HepG2 (cell line): ENCODE results near the gene PTPRD. TPM values are rescaled to one million over a fixed set of nuclear protein-coding genes. Genes with fewer than 3 reads are reported as not detected.

Experiments
- ARNT2 ChIP-seq: sonication (generic); formaldehyde crosslinking; IDR thresholded peaks from 2 replicates; pipeline ENCODE4 v1.8.0; 2022; ENCODE audit warnings: mild to moderate bottlenecking, low read depth, missing genetic modification reagents, moderate library complexity
- JDP2 ChIP-seq: sonication (generic); formaldehyde crosslinking; IDR thresholded peaks from 2 replicates; pipeline ENCODE4 v1.8.1; 2022; ENCODE audit warnings: missing genetic modification reagents, borderline replicate concordance
- RCOR2 ChIP-seq: IDR thresholded peaks from 2 replicates; pipeline ENCODE4 v1.6.1; 2016; ENCODE audit warnings: missing biosample characterization, missing genetic modification reagents
- ZNF12 ChIP-seq: sonication (generic); formaldehyde crosslinking; IDR thresholded peaks from 2 replicates; pipeline ENCODE4 v1.5.0; 2020; ENCODE audit warnings: missing genetic modification reagents
- ZNF160 ChIP-seq: sonication (generic); formaldehyde crosslinking; IDR thresholded peaks from 2 replicates; pipeline ENCODE4 v1.8.0; 2022; ENCODE audit warnings: mild to moderate bottlenecking, inconsistent platforms, missing genetic modification reagents
- ZNF234 ChIP-seq: sonication (generic); formaldehyde crosslinking; conservative IDR thresholded peaks from 2 replicates; pipeline ENCODE4 v1.5.1; 2020; ENCODE audit warnings: mild to moderate bottlenecking, missing genetic modification reagents
- ZNF343 ChIP-seq: sonication (generic); formaldehyde crosslinking; IDR thresholded peaks from 2 replicates; pipeline ENCODE4 v1.4.0; 2020; ENCODE audit warnings: mild to moderate bottlenecking, missing genetic modification reagents
- ZNF44 ChIP-seq: sonication (generic); formaldehyde crosslinking; IDR thresholded peaks from 2 replicates; pipeline ENCODE4 v1.5.1; 2020; ENCODE audit warnings: mild to moderate bottlenecking, missing genetic modification reagents
- ZNF878 ChIP-seq: sonication (generic); formaldehyde crosslinking; IDR thresholded peaks from 2 replicates; pipeline ENCODE4 v1.8.1; 2023; ENCODE audit warnings: mild to moderate bottlenecking, missing genetic modification reagents, moderate library complexity
- polyA plus RNA-seq, 8 experiments: library from polyadenylated mRNA; depleted of rRNA in 3 of 8; stranded (reverse) in 7 of 8; unstranded in 1 of 8; fragments of >200 nt; fragmentation: Illumina TruSeq in 4 of 8; extraction: Trizol in 4 of 8; gene quantifications; 2 replicates each; pipeline versions ENCODE4 v1.2.1 to v1.2.3, GENCODE V29; 2011 to 2016; ENCODE audit warnings: low read depth in 4 of 8, missing spikeins in 1 of 8, mixed read lengths in 1 of 8; ENCODE audit not compliant: insufficient read depth in 1 of 8
- total RNA-seq, 5 experiments: library from RNA; depleted of rRNA; stranded (reverse); fragments of >200 nt; fragmentation: Illumina TruSeq; extraction: Trizol; gene quantifications; 2 replicates each; pipeline ENCODE4 v1.2.3, GENCODE V29; 2016; ENCODE audit warnings: low read depth in 1 of 5
- TF ChIP-seq, protein P1 (sequence below): sonication (generic); formaldehyde crosslinking; IDR thresholded peaks from 2 replicates; pipeline ENCODE4 v1.4.0; 2020; ENCODE audit warnings: missing genetic modification reagents
- TF ChIP-seq, protein P2 (sequence below): sonication (generic); formaldehyde crosslinking; conservative IDR thresholded peaks from 2 replicates; pipeline ENCODE4 v1.4.0; 2020; ENCODE audit warnings: mild to moderate bottlenecking, missing genetic modification reagents, moderate library complexity
- TF ChIP-seq, protein P3 (sequence below): sonication (generic); formaldehyde crosslinking; IDR thresholded peaks from 2 replicates; pipeline ENCODE4 v1.8.0; 2022; ENCODE audit warnings: missing genetic modification reagents, mild to moderate bottlenecking, borderline replicate concordance

Gene PTPRD
- total and polyA plus RNA-seq, 2 of the 13 experiments (the other 11 are each of a cell fraction or from before 2014, with no cell fraction given): 0.05 TPM; not detected in 1

- TF ChIP-seq, protein P1, sequence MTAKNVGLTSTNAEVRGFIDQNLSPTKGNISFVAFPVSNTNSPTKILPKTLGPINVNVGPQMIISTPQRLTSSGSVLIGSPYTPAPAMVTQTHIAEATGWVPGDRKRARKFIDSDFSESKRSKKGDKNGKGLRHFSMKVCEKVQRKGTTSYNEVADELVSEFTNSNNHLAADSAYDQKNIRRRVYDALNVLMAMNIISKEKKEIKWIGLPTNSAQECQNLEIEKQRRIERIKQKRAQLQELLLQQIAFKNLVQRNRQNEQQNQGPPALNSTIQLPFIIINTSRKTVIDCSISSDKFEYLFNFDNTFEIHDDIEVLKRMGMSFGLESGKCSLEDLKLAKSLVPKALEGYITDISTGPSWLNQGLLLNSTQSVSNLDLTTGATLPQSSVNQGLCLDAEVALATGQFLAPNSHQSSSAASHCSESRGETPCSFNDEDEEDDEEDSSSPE (CRISPR knock-in tag): no peak
- TF ChIP-seq, protein P2, sequence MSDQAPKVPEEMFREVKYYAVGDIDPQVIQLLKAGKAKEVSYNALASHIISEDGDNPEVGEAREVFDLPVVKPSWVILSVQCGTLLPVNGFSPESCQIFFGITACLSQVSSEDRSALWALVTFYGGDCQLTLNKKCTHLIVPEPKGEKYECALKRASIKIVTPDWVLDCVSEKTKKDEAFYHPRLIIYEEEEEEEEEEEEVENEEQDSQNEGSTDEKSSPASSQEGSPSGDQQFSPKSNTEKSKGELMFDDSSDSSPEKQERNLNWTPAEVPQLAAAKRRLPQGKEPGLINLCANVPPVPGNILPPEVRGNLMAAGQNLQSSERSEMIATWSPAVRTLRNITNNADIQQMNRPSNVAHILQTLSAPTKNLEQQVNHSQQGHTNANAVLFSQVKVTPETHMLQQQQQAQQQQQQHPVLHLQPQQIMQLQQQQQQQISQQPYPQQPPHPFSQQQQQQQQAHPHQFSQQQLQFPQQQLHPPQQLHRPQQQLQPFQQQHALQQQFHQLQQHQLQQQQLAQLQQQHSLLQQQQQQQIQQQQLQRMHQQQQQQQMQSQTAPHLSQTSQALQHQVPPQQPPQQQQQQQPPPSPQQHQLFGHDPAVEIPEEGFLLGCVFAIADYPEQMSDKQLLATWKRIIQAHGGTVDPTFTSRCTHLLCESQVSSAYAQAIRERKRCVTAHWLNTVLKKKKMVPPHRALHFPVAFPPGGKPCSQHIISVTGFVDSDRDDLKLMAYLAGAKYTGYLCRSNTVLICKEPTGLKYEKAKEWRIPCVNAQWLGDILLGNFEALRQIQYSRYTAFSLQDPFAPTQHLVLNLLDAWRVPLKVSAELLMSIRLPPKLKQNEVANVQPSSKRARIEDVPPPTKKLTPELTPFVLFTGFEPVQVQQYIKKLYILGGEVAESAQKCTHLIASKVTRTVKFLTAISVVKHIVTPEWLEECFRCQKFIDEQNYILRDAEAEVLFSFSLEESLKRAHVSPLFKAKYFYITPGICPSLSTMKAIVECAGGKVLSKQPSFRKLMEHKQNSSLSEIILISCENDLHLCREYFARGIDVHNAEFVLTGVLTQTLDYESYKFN: no peak
- TF ChIP-seq ZNF234 (CRISPR knock-in tag): no peak
- no peak for TF ChIP-seq ZNF878 (CRISPR knock-in tag)
- no peak for TF ChIP-seq ZNF12 (CRISPR knock-in tag)
- no peak for TF ChIP-seq ZNF160 (CRISPR knock-in tag)
- no peak for TF ChIP-seq RCOR2
- TF ChIP-seq, protein P3, sequence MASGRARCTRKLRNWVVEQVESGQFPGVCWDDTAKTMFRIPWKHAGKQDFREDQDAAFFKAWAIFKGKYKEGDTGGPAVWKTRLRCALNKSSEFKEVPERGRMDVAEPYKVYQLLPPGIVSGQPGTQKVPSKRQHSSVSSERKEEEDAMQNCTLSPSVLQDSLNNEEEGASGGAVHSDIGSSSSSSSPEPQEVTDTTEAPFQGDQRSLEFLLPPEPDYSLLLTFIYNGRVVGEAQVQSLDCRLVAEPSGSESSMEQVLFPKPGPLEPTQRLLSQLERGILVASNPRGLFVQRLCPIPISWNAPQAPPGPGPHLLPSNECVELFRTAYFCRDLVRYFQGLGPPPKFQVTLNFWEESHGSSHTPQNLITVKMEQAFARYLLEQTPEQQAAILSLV (CRISPR knock-in tag): no peak
- no peak for TF ChIP-seq JDP2 (CRISPR knock-in tag)
- TF ChIP-seq ARNT2 (CRISPR knock-in tag): no peak
- TF ChIP-seq ZNF44 (CRISPR knock-in tag): no peak
- TF ChIP-seq ZNF343: no peak
Measured at GRCh38 chr9:10548348-10548747, 64.5 kb downstream of the PTPRD start (continued).
